Fibroblast of peridontal ligament (primary cell): ENCODE results near the gene B9D2.

Experiments used
- DNase-seq: peaks from one replicate; pipeline ENCODE4 v3.0.0-alpha.2; 2010; ENCODE audit errors: extremely low read depth

The B9D2 gene

GRCh38 chr19:41309180-41310032, 54.5 kb downstream of the B9D2 start:
- peak; percentile 47 for DNase-seq

DNA sequence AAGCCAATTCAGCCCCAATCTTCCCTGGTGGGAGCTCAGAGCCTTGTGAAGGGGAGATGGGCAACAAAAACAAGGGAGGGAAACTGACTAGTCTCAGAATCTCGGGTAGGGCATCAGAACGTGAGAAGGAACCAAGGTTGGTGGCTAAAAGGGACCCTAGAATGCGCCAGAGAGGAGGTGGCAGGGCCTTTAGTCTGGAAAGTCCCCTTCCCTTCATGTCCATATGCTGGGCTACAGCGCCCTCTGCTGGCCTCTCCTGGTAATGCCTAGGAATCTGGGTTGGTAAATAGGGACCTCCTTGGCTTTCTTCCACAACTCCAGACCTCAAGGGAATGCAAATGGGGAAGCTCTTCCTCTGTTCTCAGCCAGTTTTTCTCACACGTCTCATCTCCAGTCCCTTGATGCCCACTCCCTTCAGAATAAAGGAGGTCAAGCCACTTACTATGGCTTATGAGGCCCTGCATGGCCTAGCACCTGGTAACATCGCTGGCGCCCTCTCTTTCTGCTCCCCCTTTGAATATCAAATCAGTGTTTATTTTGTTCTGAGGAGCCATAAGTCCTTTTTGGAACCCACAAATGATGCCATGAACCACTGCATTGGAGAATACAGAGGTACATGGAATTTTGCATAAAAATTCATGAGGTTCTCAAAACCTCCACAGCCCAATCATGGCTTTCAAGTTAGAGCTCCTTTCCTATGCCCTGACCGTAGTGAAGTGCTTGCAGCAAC, 55.3 kb downstream of the B9D2 start:
- DNase-seq = peak; percentile 92

- no peak for DNase-seq
Observed at GRCh38 chr19:41307954-41308449, 55.9 kb downstream of the B9D2 start.

DNA sequence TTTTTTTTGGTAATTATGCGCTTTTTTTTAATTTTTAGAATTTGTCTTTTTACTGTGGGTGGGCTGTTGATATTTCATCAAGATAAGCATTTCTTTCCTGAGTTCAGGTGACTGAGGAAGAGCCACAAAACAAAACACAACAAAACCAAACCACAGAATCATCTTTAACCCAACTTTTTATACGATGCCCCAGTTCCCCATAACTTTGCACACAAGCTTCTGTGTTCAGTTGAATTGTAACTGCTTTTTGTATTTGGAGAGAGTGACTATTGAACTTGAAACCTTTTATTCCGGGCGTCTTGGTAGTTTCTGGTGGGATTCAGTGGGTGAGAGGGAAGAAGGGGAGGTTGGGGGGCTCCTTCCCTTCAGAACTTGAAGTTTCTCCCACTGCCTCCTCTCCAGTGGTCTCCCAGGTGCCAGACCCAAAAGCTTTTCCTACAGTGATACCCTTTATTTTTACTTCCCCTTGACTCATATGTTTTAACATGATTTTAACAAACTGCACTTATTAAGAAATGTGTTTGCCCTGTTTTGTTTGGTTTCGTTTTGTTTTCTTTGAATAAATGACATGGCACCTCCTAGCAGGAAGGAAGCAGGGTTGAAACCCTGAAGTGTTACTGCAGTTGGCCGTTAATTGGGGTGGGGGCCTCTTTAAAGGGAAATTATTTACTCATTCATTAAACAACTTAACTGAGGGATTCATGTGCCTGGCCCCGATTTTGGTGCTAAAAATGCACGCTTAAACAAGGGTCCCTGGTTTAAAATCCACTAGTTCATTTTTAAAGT, 56.7 kb downstream of the B9D2 start:
- DNase-seq = no peak

- no peak for DNase-seq
Observed at GRCh38 chr19:41305927-41306793, 57.8 kb downstream of the B9D2 start.

DNA sequence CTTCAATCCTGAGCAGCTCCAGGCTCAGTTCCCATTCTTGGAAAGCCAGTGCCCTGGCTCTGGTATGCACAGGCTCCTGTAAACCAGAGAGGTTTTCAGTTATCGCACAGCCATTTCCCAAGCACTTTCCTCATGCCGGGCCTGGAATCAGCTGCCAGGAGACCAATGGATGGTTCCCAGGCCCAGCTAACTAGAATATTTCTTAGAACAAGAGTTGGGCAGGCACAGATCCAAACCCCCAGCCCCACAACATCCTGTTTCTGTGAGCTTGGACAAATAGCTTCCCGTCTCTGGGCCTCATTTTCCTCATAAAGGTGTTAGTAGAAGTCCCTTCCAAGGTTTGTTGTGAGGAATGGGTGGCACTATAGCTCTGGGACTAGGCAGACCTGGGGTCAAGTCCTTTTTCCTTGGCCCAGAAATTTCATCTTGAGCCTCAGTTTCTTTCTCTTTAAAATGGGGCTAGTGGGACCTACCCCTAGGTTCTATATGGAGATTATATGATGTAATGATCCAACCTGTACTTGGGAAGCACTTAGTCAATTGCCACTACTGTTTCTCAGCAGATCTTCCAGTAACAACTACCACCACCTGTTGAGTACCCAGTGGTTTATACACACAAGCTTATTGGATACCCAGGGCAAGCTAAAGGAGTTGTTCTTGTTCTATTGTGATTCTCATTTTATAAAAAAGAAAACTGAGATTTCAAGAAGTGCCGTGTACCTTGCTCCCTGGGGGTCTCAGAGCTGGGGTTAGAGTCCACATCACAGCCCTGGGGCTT, 59.1 kb downstream of the B9D2 start:
- DNase-seq = no peak
